GM12864 (cell line): ENCODE data around the gene PCID2.

ENCODE experiments used
- DNase-seq: peaks from one replicate; pipeline ENCODE4 v3.0.0-alpha.2; 2011; ENCODE audit warnings: low read depth
- H3K4me3 ChIP-seq: 2 replicates; pipeline ENCODE4 v1.5.1; 2011; ENCODE audit warnings: mild to moderate bottlenecking, low read depth, low read length, control low read depth
- CTCF ChIP-seq: IDR thresholded peaks from 2 replicates; pipeline ENCODE4 v1.5.1; 2011; ENCODE audit warnings: low read depth, mild to moderate bottlenecking, moderate library complexity, low read length, control low read depth, inconsistent platforms; ENCODE audit errors: missing control alignments

Gene PCID2

GRCh38 chr13:113159701-113160100, 48.8 kb downstream of the PCID2 start:
- no peak for TF ChIP-seq CTCF
- H3K4me3 ChIP-seq, result no peak overlapping the region
- DNase-seq, result no peak

GRCh38 chr13:113158946-113159345, 49.5 kb downstream of the PCID2 start:
- H3K4me3 ChIP-seq, result no peak overlapping the region
- no peak for TF ChIP-seq CTCF
- no peak for DNase-seq

- no peak for DNase-seq
- TF ChIP-seq CTCF, result no peak
- H3K4me3 ChIP-seq, result no peak within 1 kb of the TSS
Measured at GRCh38 chr13:113157929-113158747, 50.3 kb downstream of the PCID2 start, which contains the start of gene PROZ. TSS of gene PROZ (plus strand) at chr13:113158648. CDS start at chr13:113158661, 13 bp downstream.

- no peak for DNase-seq
- no peak for TF ChIP-seq CTCF
- no peak overlapping the region for H3K4me3 ChIP-seq
Measured at GRCh38 chr13:113157206-113157928, 51.1 kb downstream of the PCID2 start.

GRCh38 chr13:113155982-113156655, 52.4 kb downstream of the PCID2 start:
- no peak for TF ChIP-seq CTCF
- no peak overlapping the region for H3K4me3 ChIP-seq
- DNase-seq, result no peak

- no peak overlapping the region for H3K4me3 ChIP-seq
- TF ChIP-seq CTCF, result no peak
- no peak for DNase-seq
Measured at GRCh38 chr13:113155201-113155600, 53.3 kb downstream of the PCID2 start.
